Thyroid gland (tissue), 4 donors: ENCODE measurements around the gene TMEM167A. TPM values are rescaled to one million over a fixed set of nuclear protein-coding genes. Genes with fewer than 3 reads are reported as not detected.

ENCODE experiments used
- DNase-seq, 2 donors: peaks; one replicate each; pipeline ENCODE4 v3.0.0-alpha.2; 2019
- H3K27ac ChIP-seq, 3 donors: fragments of 200-600 bp; sonication (generic); 1 replicate in 2 of 3; 2 replicates in 1 of 3; pipeline ENCODE4 v1.5.1; 2016 to 2019; ENCODE audit warnings: mild to moderate bottlenecking in 1 of 3, moderate library complexity in 1 of 3
- H3K27me3 ChIP-seq: fragments of 200-600 bp; sonication (generic); one replicate; pipeline ENCODE4 v1.5.1; 2019
- H3K36me3 ChIP-seq, 2 donors: fragments of 200-600 bp; sonication (generic); one replicate each; pipeline ENCODE4 v1.5.1; 2016 to 2019
- H3K4me1 ChIP-seq, 2 donors: fragments of 200-600 bp; sonication (generic); one replicate each; pipeline ENCODE4 v1.5.1; 2017 to 2019
- H3K4me3 ChIP-seq, 3 donors: fragments of 200-600 bp; sonication (generic); replicated peaks in 1 of 3; 1 replicate in 2 of 3; 2 replicates in 1 of 3; pipeline ENCODE4 v1.5.1; 2016; ENCODE audit warnings: mild to moderate bottlenecking in 1 of 3
- H3K9me3 ChIP-seq: fragments of 200-600 bp; sonication (generic); one replicate; pipeline ENCODE4 v1.5.1; 2017
- CTCF ChIP-seq, 6 experiments: fragments of 200-600 bp in 3 of 6; fragments of 450-650 bp in 3 of 6; sonication (generic) in 3 of 6; IDR thresholded peaks; one replicate each; pipeline ENCODE4 v1.5.1; 2016 to 2019; ENCODE audit warnings: antibody characterized with exemption in 6 of 6, mild to moderate bottlenecking in 2 of 6, inconsistent platforms in 1 of 6, moderate library complexity in 1 of 6
- POLR2A ChIP-seq, 2 donors: fragments of 450-650 bp; IDR thresholded peaks; one replicate each; pipeline ENCODE4 v1.6.1; 2017; ENCODE audit warnings: antibody characterized with exemption in 2 of 2, mild to moderate bottlenecking in 2 of 2, moderate library complexity in 1 of 2
- WGBS, 2 donors: methylation state at CpG; one replicate each; pipeline ENCODE4 v1.1.5; 2017; 5-methylcytosine and 5-hydroxymethylcytosine counted together
- intact Hi-C: fragments of 100-400 bp; cut with DNase I; formaldehyde crosslinking; loops from one replicate; pipeline ENCODE4 v1.15.1; 2023
- total RNA-seq, 4 donors: library from RNA; depleted of rRNA; stranded (reverse); fragments of >200 nt; gene quantifications; one replicate each; pipeline ENCODE4 v1.2.3, GENCODE V29; 2016

The TMEM167A gene
- total RNA-seq, 4 donors from 2014 or later = 38.2 to 51.1 (median 49.2) TPM

DNA sequence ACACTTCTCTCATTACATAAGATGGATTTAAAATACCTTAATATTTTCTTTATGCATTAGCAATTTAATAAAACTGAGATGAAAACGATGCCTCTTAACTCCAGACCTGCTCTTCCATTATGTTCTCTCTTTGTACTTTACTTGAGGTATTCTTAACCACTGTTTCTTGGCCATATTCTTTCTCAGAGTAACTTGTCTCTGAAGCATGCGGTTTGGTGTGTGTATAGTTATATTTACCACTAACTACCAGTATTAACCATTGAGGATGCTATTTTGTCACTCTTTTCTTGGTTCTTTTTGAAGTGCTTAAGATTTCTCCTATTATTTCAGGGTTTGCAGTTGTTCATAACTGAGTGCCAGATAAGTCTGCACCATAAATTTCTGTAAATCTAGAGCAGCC is 17.9 kb downstream of the TMEM167A start:
- H3K4me1 ChIP-seq = no peaks in the 10 kb centered on the region
- H3K9me3 ChIP-seq = no peaks in the 10 kb centered on the region
- WGBS, 2 donors = 76 to 85% methylated on average over 2 of the region's 2 CpGs
- peaks cover 0 to 5% of the 10 kb centered on the region in 2 donors for H3K36me3 ChIP-seq
- H3K27me3 ChIP-seq = no peaks in the 10 kb centered on the region
- intact Hi-C loops = no loop called here
- H3K27ac ChIP-seq = no peak overlapping the region
- no peak for DNase-seq
- no peak overlapping the region for H3K4me3 ChIP-seq
- TF ChIP-seq CTCF (IDR thresholded peaks at IDR 0.05) = no peak
- no peak for TF ChIP-seq POLR2A (IDR thresholded peaks at IDR 0.05)

DNA sequence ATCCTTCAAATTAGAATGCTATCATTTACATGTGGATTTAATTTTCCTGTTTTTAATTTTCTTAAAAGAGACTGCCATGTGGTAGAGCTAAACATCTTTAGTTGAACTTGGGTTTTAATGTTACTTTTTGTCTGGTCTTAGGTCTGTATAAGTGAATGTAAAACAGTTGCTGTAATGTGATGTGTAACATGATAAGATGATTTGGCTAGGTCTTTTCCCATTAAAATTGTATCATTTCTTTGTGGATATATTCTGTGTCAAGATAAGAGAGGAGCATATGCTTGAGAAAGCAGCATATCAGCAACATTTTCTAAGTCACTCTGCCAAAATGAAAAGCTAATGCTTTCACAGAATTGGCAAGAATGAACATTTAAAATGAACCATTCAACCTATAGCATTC is 18.5 kb downstream of the TMEM167A start:
- intact Hi-C loops = no loop called here

DNA sequence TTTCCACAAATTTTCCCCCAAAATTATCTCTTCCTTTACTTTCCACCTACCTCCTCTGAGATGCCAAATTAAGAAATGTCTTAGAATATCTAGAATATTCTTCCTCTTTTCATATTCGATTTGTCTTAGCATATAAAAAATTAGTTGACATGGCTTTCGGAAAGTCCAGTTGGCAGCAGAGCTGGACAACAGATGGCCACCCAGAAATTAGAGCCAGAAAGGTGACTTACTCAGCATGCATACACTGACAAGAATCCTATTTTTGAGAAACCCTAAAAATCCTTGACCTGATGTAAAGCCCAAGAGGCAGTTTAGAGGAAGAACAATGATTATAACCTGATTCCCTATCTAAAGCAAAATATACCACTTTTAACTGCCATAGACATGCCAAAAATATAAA is 22.0 kb downstream of the TMEM167A start:
- no peak overlapping the region for H3K27ac ChIP-seq
- intact Hi-C loops = no loop called here
- WGBS, 2 donors = 94 to 95% methylated on average over 2 of the region's 2 CpGs
- no peaks in the 10 kb centered on the region for H3K4me1 ChIP-seq
- H3K27me3 ChIP-seq = no peaks in the 10 kb centered on the region
- TF ChIP-seq POLR2A (IDR thresholded peaks at IDR 0.05) (no peak), CTCF (IDR thresholded peaks at IDR 0.05) (no peak)
- no peaks in the 10 kb centered on the region for H3K9me3 ChIP-seq
- no peaks in the 10 kb centered on the region for H3K36me3 ChIP-seq
- no peak for DNase-seq
- H3K4me3 ChIP-seq = no peak overlapping the region

More for the DNA sequence above, 18.5 kb downstream of the TMEM167A start:
- no peak overlapping the region for H3K4me3 ChIP-seq
- H3K27me3 ChIP-seq = no peaks in the 10 kb centered on the region
- DNase-seq = no peak
- no peak overlapping the region for H3K27ac ChIP-seq
- TF ChIP-seq CTCF (IDR thresholded peaks at IDR 0.05) = no peak
- TF ChIP-seq POLR2A (IDR thresholded peaks at IDR 0.05) = no peak
- H3K4me1 ChIP-seq = no peaks in the 10 kb centered on the region
- H3K36me3 ChIP-seq = peaks cover 0 to 5% of the 10 kb centered on the region in 2 donors
- H3K9me3 ChIP-seq = no peaks in the 10 kb centered on the region

- WGBS, 2 donors = 88 to 92% methylated on average over 4 of the region's 4 CpGs
Observed at GRCh38 chr5:83050723-83051340, 26.4 kb downstream of the TMEM167A start.

More at GRCh38 chr5:83050723-83051340, 26.4 kb downstream of the TMEM167A start:
- DNase-seq = no peak
- intact Hi-C loops = no loop called here
- Histone ChIP-seq H3K4me3 (no peak overlapping the region), H3K27ac (no peak overlapping the region), H3K36me3 (no peaks in the 10 kb centered on the region), H3K4me1 (no peaks in the 10 kb centered on the region), H3K27me3 (no peaks in the 10 kb centered on the region), H3K9me3 (no peaks in the 10 kb centered on the region)
- TF ChIP-seq CTCF (IDR thresholded peaks at IDR 0.05) (no peak), POLR2A (IDR thresholded peaks at IDR 0.05) (no peak)
